Tongue (tissue), 2 donors: ENCODE measurements around the gene BCL6. TPM values are rescaled to one million over a fixed set of nuclear protein-coding genes. Genes with fewer than 3 reads are reported as not detected.
A peak's percentile ranks its signal among the peaks of the same experiment; 100 is the strongest.

Source experiments
- DNase-seq: peaks from one replicate; pipeline ENCODE4 v3.0.0-alpha.2; 2015
- total RNA-seq: library from RNA; depleted of rRNA; stranded (reverse); fragments of >200 nt; gene quantifications from one replicate; pipeline ENCODE4 v1.2.3, GENCODE V29; 2014

The BCL6 gene
- total RNA-seq, 1 donor from 2014 or later: 19.2 TPM

DNA sequence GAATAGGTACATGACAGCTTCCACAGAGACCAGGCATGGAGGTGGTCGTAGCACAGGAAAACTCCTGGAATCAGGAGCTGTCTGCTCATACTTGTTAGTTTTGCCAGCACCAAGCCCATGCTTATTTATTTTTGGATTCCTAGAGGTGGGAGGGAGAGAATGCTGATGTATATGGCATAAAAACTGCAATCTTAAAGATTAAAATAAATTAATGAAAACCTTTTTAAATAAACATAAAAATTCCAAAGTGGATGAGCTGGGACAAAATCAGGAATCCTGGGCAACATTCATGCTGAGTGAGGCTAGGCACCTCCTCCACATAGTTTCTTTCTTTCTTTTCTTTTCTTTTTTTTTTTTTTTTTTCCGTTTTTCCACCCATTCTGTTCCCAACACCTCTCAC, 14.3 kb upstream of the BCL6 start:
- DNase-seq: no peak

DNA sequence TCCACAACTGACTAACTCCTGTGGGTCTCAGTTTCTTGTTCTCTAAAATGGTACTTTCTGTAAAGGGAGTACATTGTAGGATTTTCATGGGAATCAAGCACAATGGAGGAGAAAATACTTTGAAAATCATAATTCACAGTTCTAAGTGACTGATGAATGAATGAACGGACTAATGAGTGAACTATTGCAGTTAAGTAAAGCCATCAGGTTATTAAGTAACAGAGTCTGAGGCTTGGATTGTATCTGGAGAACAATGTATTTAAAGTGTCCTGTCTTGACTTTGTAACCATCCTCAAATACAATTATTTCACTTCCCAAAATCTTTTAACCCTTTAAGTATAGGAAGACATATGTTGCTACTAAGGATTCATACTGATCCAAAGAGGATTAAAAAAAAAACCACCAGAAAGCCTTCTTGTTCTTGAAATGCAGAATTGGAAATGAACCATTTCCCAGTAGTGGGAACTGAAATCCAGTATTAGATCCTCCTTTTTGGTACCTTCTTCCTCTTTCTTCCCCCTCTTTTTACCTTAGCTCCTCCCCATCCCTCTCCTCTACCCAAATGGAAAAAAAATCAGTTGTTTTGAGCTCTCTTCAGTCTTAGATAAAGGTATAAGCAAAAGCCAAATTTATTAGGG, 13.2 kb upstream of the BCL6 start:
- DNase-seq: no peak

GRCh38 chr3:187753516-187753915, 8.2 kb upstream of the BCL6 start:
- no peak for DNase-seq

DNA sequence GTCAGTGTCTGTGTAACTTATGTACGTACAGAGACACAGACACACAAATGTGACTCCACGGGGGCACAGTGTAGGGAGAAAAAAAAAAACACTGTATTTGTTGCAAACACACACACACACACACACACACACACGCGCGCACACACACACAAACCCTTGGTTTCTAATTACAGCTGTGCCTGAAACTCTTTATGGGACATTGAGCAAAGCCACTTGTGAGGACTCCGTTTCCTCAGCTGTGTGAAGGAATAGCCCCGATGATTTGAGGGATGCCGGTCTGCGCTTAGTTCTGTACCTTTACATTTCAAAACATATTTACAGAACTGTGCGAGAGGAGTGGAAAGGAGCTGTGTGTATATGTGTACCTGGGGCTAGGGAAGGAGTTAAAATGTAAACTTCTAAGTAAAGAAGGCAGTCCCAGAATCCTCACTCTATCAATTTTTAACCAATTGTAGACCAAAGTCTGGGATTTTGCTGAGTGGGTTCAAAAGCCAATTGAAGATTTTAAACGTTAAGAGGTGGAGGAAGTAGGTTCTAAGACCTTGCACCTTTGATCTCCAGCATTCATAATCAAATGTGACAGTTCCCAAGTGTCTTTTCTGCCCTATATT, 5.3 kb upstream of the BCL6 start:
- DNase-seq: peak; percentile 80

GRCh38 chr3:187750006-187750512, 4.8 kb upstream of the BCL6 start:
- DNase-seq: peak; percentile 93

DNA sequence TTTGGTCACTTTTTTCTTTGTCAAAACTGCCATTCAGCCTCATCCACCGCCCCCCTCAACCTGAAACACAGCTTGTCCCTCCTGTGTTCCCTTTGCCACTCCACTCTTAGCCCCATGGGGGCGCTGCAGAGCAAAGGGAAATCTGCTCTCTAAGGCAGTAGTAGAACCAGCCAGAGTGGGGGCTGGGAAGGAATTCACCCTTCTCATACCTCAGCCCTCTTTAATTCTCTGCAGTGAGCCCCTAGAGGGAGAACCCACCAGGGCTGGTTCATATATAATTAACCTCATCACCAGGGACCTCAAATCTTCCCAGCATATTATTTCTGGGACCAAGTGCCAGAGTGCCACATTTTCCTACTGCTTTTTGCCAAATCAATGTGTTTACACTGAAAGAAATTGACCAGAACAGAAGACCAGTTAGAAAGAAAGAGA, 2.8 kb upstream of the BCL6 start:
- DNase-seq: peak; percentile 97

DNA sequence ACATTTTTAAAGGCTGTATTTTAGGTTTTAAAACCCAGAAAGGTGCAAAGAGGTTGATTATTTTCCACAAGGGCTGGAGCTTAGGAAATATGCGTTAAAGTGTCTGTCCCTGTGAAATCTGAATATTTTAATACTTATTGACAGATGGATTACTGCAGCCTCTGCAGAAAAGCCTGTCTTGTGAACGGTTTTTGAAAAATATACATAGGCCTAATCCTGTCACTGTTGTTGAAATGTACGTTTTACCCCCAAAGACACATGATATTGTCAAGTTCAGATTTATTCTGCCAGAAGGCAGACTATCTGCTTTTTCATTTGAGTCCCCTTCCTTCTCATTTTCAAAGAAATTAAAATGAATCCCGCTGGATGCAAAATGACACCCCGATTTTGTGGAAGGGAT, 2.2 kb upstream of the BCL6 start:
- peak; percentile 8 for DNase-seq

GRCh38 chr3:187746442-187747281, 1.4 kb upstream of the BCL6 start:
- peak; percentile 69 for DNase-seq

- DNase-seq: no peak
Observed at GRCh38 chr3:187746059-187746441, 782 bp upstream of the BCL6 start.

GRCh38 chr3:187744169-187745151, 808 bp downstream of the BCL6 start:
- peak; percentile 89 for DNase-seq

DNA sequence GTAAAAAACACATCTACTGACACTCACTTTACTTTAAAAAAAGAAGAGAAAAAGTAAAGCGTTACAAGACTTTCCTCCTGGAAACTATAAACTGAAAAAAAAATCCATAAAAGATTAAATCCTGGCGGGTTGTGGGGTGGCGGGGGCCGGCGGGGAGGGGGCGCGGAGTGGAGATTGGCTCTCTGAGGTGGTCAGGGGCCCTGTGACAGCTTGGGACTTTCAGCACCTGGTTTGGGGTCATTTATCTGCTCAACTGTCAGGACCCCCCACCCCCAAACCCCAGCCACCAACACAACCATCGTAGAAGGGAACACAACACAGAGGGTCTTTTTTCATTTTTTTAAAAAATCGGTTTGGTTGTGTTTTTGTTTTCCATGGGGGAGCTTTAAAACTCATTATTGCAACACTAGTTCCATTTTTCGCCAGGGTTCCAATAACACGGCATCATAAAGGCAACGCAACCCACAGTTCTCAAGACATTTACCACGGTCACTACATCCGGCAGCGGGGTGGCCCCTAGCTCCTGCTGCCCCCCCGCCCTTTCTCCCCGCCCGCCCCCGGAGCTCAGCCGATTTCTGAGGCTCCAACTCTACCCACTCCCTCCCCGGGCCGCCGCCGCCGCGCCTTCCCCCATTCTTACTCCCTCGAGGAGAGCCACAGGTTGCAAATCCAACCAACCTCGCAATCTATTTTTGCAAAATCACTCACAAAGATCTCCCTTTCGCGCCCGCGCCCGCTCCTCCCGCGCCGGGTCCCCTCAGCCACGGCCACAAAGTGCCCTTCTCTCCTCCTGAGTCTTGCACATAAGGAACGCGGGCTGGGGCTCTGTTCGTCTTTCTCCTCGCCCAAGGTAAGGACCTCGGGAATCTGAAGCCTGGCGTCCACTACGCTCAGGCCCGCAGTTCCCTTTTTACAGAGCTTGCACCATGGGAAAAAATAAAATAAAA, 1.8 kb downstream of the BCL6 start:
- DNase-seq: peak; percentile 81

- DNase-seq: peak; percentile 64
Observed at GRCh38 chr3:187742351-187743171, 2.7 kb downstream of the BCL6 start.

GRCh38 chr3:187741403-187742350, 3.6 kb downstream of the BCL6 start:
- DNase-seq: peak; percentile 86

DNA sequence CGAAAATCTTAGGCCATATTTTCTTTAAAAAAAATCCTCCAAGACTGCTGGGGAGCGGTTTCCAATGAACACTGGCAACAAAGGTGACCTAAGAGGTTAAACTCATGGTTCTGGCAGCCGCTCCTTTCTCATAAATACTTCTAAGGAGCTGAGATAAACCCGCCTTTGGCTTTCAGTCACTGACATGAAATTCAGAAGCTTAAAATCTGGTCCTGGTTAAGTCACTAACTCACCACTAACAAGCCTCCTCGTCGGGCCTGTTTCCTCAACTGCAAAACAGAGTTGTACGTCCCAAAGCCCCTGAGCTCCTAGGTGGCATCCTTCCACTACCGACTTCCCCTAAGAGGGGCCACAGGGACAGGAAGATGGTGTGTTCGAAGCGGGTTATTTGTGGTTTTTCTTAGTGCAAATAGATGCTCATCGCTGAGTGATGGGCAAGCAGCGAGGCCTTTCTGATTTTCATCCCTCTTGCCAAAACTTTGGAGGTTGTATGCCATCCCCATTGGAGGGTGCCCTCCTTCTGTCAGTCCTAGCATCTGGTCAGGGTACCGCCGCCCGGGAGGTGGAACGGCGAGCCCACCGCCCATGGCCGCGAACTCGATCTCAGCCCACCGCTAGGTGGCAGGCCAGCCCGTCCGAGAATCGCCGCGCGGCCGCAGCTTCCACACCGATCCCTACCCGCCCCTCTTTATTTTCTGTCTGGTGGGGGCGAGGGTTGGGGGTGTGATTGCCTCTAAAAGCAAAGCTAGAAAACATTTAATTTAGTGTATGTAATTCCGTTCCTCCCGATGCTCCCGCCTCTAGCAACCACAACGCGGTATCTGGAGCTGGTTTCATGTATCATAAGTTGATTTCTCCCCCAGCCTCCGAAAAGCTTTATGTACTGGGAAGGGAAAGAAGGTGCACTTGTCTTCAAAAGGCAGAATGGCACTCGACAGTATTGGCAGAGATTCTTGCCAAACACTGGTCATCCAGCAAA, 4.6 kb downstream of the BCL6 start:
- peak; percentile 86 for DNase-seq

DNA sequence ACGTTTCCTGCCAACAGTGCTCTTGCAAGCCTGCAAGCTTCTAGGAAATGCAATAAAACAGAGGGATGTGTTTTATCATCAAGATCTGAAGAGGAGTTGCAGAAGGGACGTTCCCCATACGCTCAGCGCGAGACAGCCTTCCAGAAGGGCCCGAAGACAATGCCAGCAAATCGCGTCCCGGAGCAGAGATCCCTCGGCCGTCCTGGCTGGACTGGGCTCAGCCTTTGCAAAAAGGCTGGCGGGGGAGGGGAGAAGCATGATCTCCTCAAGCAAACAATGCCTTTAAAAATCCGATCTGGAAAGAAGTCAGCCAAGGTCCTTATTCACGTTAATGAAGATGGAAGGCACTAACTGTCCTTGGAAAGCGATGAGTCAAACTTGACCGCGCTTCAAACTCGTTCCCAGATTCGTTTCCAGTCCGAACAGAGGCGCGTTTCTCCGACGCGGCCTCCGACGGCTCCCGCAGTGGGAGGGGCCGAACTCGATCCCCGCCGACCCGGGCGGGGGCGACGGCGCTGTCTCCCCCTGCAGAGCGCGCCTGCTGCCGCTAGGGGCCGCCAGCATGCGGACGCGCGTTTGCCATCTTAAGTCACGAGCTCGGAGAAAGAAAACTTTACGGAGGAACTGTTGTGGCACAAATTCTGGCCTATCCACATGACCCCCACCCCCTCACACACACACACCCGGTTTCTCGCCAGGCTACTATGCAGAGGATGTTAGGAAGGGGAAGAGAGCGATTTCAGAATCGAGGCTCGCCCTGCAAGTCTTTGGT, 5.5 kb downstream of the BCL6 start:
- peak; percentile 95 for DNase-seq

GRCh38 chr3:187739094-187739560, 6.1 kb downstream of the BCL6 start:
- no peak for DNase-seq
